HG02571 (cell line): ENCODE results near the gene CCNE1.
"Not testable (repeated sequence)": the region's sequence is repeated elsewhere in the genome, so short reads cannot be mapped to it uniquely, and the experiment has no call there.

Experiments
- ATAC-seq: cut with Tn5 transposase; IDR thresholded peaks from one replicate; pipeline ENCODE4 v1.9.1; 2021; ENCODE audit warnings: mild to moderate bottlenecking, moderate library complexity; ENCODE audit not compliant: unreplicated experiment

The CCNE1 gene

GRCh38 chr19:29785955-29786589 lies 25.7 kb upstream of the CCNE1 start:
- ATAC-seq, result no peak

GRCh38 chr19:29787281-29787680 lies 24.5 kb upstream of the CCNE1 start:
- ATAC-seq, result no peak

- ATAC-seq, result no peak
Observed at GRCh38 chr19:29789007-29789406, 22.8 kb upstream of the CCNE1 start.

GRCh38 chr19:29793116-29793727 lies 18.6 kb upstream of the CCNE1 start:
- ATAC-seq, result no peak

GRCh38 chr19:29794490-29794889 lies 17.3 kb upstream of the CCNE1 start:
- ATAC-seq, result not testable (repeated sequence)

- no peak for ATAC-seq
Observed at GRCh38 chr19:29795461-29796172, 16.2 kb upstream of the CCNE1 start.

GRCh38 chr19:29796173-29796573 lies 15.6 kb upstream of the CCNE1 start:
- ATAC-seq, result no peak

- ATAC-seq, result no peak
Observed at GRCh38 chr19:29798774-29799497, 12.9 kb upstream of the CCNE1 start.

GRCh38 chr19:29800100-29800825 lies 11.5 kb upstream of the CCNE1 start:
- no peak for ATAC-seq

- not testable (repeated sequence) for ATAC-seq
Observed at GRCh38 chr19:29803951-29804350, 7.8 kb upstream of the CCNE1 start.

GRCh38 chr19:29804493-29804892 lies 7.3 kb upstream of the CCNE1 start:
- ATAC-seq, result peak; percentile 84

GRCh38 chr19:29805031-29805965 lies 6.5 kb upstream of the CCNE1 start:
- no peak for ATAC-seq

GRCh38 chr19:29806098-29806866 lies 5.5 kb upstream of the CCNE1 start:
- no peak for ATAC-seq

GRCh38 chr19:29807178-29807577 lies 4.6 kb upstream of the CCNE1 start:
- ATAC-seq, result no peak

- no peak for ATAC-seq
Observed at GRCh38 chr19:29807870-29808405, 3.9 kb upstream of the CCNE1 start.

GRCh38 chr19:29809795-29810503 lies 1.8 kb upstream of the CCNE1 start:
- no peak for ATAC-seq

GRCh38 chr19:29810504-29810871 lies 1.3 kb upstream of the CCNE1 start:
- ATAC-seq, result no peak
